HepG2 (cell line): ENCODE results near the gene KIAA0232. TPM values are rescaled to one million over a fixed set of nuclear protein-coding genes. Genes with fewer than 3 reads are reported as not detected.

Source experiments
- CBFB ChIP-seq: sonication (generic); formaldehyde crosslinking; IDR thresholded peaks from 2 replicates; pipeline ENCODE4 v1.4.0; 2020; ENCODE audit warnings: missing genetic modification reagents
- CCAR2 ChIP-seq: fragments of 200-400 bp; formaldehyde crosslinking; optimal IDR thresholded peaks from 2 replicates; pipeline ENCODE3; 2018; ENCODE audit warnings: low read depth, mild to moderate bottlenecking, low read length, moderate library complexity
- ESRRA ChIP-seq: sonication (generic); formaldehyde crosslinking; IDR thresholded peaks from 2 replicates; pipeline ENCODE4 v1.5.1; 2020; ENCODE audit warnings: mild to moderate bottlenecking, low read depth, missing genetic modification reagents
- ETV6 ChIP-seq: sonication (generic); formaldehyde crosslinking; conservative IDR thresholded peaks from 2 replicates; pipeline ENCODE4 v1.4.0; 2020; ENCODE audit warnings: missing genetic modification reagents
- FOXK2 ChIP-seq: fragments of 450-650 bp; IDR thresholded peaks from 2 replicates; pipeline ENCODE4 v1.6.1; 2016
- FUBP1 ChIP-seq: sonication (generic); formaldehyde crosslinking; IDR thresholded peaks from 2 replicates; pipeline ENCODE4 v1.5.1; 2020; ENCODE audit warnings: missing genetic modification reagents, mild to moderate bottlenecking, borderline replicate concordance
- GMEB2 ChIP-seq: IDR thresholded peaks from 2 replicates; pipeline ENCODE4 v1.6.1; 2016; ENCODE audit warnings: missing biosample characterization, missing genetic modification reagents, low read depth
- HNRNPH1 ChIP-seq: fragments of 200-400 bp; formaldehyde crosslinking; optimal IDR thresholded peaks from 2 replicates; pipeline ENCODE3; 2017; ENCODE audit warnings: mild to moderate bottlenecking, low read depth, low read length
- HNRNPL ChIP-seq: fragments of 200-400 bp; formaldehyde crosslinking; IDR thresholded peaks from 2 replicates; pipeline ENCODE4 v1.6.1; 2017; ENCODE audit warnings: mild to moderate bottlenecking, low read depth, low read length
- RARA ChIP-seq: IDR thresholded peaks from 2 replicates; pipeline ENCODE4 v1.6.1; 2016; ENCODE audit warnings: missing genetic modification reagents, missing compliant biosample characterization
- RARG ChIP-seq: sonication (generic); formaldehyde crosslinking; IDR thresholded peaks from 2 replicates; pipeline ENCODE4 v1.4.0; 2020; ENCODE audit warnings: low read depth, mild to moderate bottlenecking, missing genetic modification reagents
- THRA ChIP-seq: sonication (generic); formaldehyde crosslinking; IDR thresholded peaks from 2 replicates; pipeline ENCODE4 v1.4.0; 2020; ENCODE audit warnings: missing genetic modification reagents, borderline replicate concordance
- TMF1 ChIP-seq: sonication (generic); formaldehyde crosslinking; IDR thresholded peaks from 2 replicates; pipeline ENCODE4 v1.8.1; 2022; ENCODE audit warnings: low read depth, missing genetic modification reagents
- YY1 ChIP-seq: IDR thresholded peaks from 2 replicates; pipeline ENCODE4 v1.6.1; 2011; ENCODE audit warnings: low read length, low read depth, moderate library complexity, mild to moderate bottlenecking; ENCODE audit not compliant: insufficient read depth, insufficient replicate concordance
- ZBTB3 ChIP-seq: sonication (generic); formaldehyde crosslinking; IDR thresholded peaks from 2 replicates; pipeline ENCODE4 v1.4.0; 2020; ENCODE audit warnings: low read depth, mild to moderate bottlenecking, moderate library complexity, missing genetic modification reagents, borderline replicate concordance
- ZBTB44 ChIP-seq: sonication (generic); formaldehyde crosslinking; IDR thresholded peaks from 2 replicates; pipeline ENCODE4 v1.4.0; 2020; ENCODE audit warnings: missing genetic modification reagents
- ZFP91 ChIP-seq: sonication (generic); formaldehyde crosslinking; IDR thresholded peaks from 2 replicates; pipeline ENCODE4 v1.9.0; 2022; ENCODE audit warnings: missing genetic modification reagents, mild to moderate bottlenecking, borderline replicate concordance
- ZNF138 ChIP-seq: sonication (generic); formaldehyde crosslinking; IDR thresholded peaks from 2 replicates; pipeline ENCODE4 v1.5.0; 2020; ENCODE audit warnings: mild to moderate bottlenecking, low read depth, missing genetic modification reagents
- ZNF383 ChIP-seq: sonication (generic); formaldehyde crosslinking; IDR thresholded peaks from 2 replicates; pipeline ENCODE4 v1.4.0; 2020; ENCODE audit warnings: missing genetic modification reagents, mild to moderate bottlenecking, borderline replicate concordance
- ZNF569 ChIP-seq: sonication (generic); formaldehyde crosslinking; IDR thresholded peaks from 2 replicates; pipeline ENCODE4 v1.5.0; 2020; ENCODE audit warnings: mild to moderate bottlenecking, missing genetic modification reagents, moderate library complexity, borderline replicate concordance
- ZSCAN25 ChIP-seq: sonication (generic); formaldehyde crosslinking; IDR thresholded peaks from 2 replicates; pipeline ENCODE4 v1.8.0; 2022; ENCODE audit warnings: mild to moderate bottlenecking, missing genetic modification reagents
- ZSCAN9 ChIP-seq: IDR thresholded peaks from 2 replicates; pipeline ENCODE4 v1.6.1; 2016; ENCODE audit warnings: borderline replicate concordance
- polyA plus RNA-seq, 8 experiments: library from polyadenylated mRNA; depleted of rRNA in 3 of 8; stranded (reverse) in 7 of 8; unstranded in 1 of 8; fragments of >200 nt; fragmentation: Illumina TruSeq in 4 of 8; extraction: Trizol in 4 of 8; gene quantifications; 2 replicates each; pipeline versions ENCODE4 v1.2.1 to v1.2.3, GENCODE V29; 2011 to 2016; ENCODE audit warnings: low read depth in 4 of 8, missing spikeins in 1 of 8, mixed read lengths in 1 of 8; ENCODE audit not compliant: insufficient read depth in 1 of 8
- total RNA-seq, 5 experiments: library from RNA; depleted of rRNA; stranded (reverse); fragments of >200 nt; fragmentation: Illumina TruSeq; extraction: Trizol; gene quantifications; 2 replicates each; pipeline ENCODE4 v1.2.3, GENCODE V29; 2016; ENCODE audit warnings: low read depth in 1 of 5

The KIAA0232 gene
- total and polyA plus RNA-seq, 2 of the 13 experiments (the other 11 are each of a cell fraction or from before 2014, with no cell fraction given), result 7.8 to 17.1 TPM

GRCh38 chr4:6893449-6894085 lies 111.0 kb downstream of the KIAA0232 start (continued):
- no peak for TF ChIP-seq CCAR2
- TF ChIP-seq FOXK2, result peak; percentile 72; the same call in 1 of the 2 replicates
- no peak for TF ChIP-seq TMF1
- peak; percentile 82 for TF ChIP-seq CBFB
- peak; percentile 81 for TF ChIP-seq YY1
- no peak for TF ChIP-seq ZFP91 (CRISPR knock-in tag)
- TF ChIP-seq ESRRA (CRISPR knock-in tag), result peak; percentile 93
- peak; percentile 62; the same call in 1 of the 2 replicates for TF ChIP-seq ETV6 (CRISPR knock-in tag)
- no peak for TF ChIP-seq ZNF138 (CRISPR knock-in tag)
- peak; percentile 96 for TF ChIP-seq ZBTB3
- TF ChIP-seq ZNF383 (CRISPR knock-in tag), result no peak; the same call in 1 of the 2 replicates
- TF ChIP-seq ZBTB44 (CRISPR knock-in tag), result 0 out of 2 replicates have a peak, but pooled peaks have one; percentile 63
- no peak for TF ChIP-seq ZNF569
- TF ChIP-seq RARA (CRISPR knock-in tag), result peak; percentile 89
- no peak for TF ChIP-seq GMEB2 (CRISPR knock-in tag)
- TF ChIP-seq HNRNPH1, result no peak
- no peak for TF ChIP-seq FUBP1 (CRISPR knock-in tag)
- TF ChIP-seq RARG, result no peak
- peak; percentile 44; the same call in 1 of the 2 replicates for TF ChIP-seq HNRNPL
- peak; percentile 80 for TF ChIP-seq THRA (CRISPR knock-in tag)
- peak; percentile 67; the same call in 1 of the 2 replicates for TF ChIP-seq ZSCAN25 (CRISPR knock-in tag)
- TF ChIP-seq ZSCAN9 (CRISPR knock-in tag), result peak; percentile 94
